Measurements from ENCODE around the gene DHX34.
"Not testable (repeated sequence)": the region's sequence is repeated elsewhere in the genome, so short reads cannot be mapped to it uniquely, and the experiment has no call there.

DHX34 gene, protein sequence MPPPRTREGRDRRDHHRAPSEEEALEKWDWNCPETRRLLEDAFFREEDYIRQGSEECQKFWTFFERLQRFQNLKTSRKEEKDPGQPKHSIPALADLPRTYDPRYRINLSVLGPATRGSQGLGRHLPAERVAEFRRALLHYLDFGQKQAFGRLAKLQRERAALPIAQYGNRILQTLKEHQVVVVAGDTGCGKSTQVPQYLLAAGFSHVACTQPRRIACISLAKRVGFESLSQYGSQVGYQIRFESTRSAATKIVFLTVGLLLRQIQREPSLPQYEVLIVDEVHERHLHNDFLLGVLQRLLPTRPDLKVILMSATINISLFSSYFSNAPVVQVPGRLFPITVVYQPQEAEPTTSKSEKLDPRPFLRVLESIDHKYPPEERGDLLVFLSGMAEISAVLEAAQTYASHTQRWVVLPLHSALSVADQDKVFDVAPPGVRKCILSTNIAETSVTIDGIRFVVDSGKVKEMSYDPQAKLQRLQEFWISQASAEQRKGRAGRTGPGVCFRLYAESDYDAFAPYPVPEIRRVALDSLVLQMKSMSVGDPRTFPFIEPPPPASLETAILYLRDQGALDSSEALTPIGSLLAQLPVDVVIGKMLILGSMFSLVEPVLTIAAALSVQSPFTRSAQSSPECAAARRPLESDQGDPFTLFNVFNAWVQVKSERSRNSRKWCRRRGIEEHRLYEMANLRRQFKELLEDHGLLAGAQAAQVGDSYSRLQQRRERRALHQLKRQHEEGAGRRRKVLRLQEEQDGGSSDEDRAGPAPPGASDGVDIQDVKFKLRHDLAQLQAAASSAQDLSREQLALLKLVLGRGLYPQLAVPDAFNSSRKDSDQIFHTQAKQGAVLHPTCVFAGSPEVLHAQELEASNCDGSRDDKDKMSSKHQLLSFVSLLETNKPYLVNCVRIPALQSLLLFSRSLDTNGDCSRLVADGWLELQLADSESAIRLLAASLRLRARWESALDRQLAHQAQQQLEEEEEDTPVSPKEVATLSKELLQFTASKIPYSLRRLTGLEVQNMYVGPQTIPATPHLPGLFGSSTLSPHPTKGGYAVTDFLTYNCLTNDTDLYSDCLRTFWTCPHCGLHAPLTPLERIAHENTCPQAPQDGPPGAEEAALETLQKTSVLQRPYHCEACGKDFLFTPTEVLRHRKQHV

DNA sequence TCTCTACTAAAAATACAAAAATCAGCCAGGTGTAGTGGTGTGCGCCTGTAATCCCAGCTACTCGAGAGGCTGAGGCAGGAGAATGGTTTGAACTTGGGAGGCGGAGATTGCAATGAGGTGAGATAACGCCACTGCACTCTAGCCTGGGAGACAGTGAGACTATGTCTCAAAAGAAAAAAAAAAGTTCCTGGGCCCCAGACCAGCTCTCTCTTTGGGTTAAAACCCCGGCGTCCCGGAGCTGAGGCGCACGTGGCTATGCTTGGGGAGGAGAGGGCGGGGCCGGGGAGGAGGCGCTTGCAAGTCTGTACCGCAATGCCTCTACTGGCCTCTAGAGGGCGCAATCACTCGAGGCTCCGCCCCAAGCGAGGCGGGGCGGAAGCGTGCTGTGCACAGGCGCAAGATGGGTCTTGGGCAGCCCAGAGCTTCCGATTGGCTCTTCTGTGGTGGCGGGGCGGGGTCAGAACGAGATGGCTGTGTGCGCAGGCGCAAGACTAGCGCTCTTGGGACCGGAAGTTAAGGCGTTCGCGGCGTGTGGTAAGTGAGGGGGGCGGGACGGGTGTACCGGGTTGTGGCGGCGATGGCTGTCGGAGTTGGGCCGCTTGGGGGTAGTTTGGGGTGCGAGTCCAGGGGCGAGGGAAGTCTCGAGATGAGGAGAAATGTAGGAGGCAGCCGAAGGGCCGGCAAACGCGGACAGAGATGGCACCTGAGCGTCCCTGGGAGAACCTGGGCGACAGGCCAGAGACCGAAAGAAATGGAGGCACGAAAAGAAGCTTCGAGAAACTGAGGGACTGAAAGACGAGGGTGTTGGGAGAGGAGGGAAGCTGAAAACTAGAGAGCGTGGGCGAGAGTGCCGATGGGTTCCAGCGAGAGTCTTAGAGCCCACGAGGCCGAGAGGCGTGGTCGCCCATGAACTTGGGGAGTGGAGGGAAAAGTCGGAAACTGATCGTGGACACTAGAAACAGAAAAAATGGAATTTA, at the start of gene DHX34:
Gene DHX34 (plus strand): TSS at position 497 of the 977 bp plus-strand sequence. CDS start 3,716 bp downstream, outside the sequence.
- peak; percentile 99 for DNase-seq

DNA sequence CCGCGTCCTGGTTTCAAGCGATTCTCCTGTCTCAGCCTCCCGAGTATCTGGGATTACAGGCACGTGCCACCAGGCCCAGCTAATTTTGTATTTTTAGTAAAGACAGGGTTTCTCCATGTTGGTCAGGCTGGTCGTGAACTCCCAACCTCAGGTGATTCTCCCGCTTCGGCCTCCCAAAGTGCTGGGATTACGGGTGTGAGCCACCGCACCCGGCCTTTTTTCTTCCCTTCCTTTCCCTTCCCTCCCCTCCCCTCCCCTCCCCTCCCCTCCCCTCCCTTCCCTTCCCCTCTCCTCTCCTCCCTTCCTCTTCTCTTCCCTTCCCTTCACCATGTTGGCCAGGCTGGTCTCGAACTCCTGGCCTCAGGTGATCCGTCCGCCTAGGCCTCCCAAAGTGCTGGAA, 48.2 kb upstream of the DHX34 start:
- DNase-seq, result not testable (repeated sequence)

DNA sequence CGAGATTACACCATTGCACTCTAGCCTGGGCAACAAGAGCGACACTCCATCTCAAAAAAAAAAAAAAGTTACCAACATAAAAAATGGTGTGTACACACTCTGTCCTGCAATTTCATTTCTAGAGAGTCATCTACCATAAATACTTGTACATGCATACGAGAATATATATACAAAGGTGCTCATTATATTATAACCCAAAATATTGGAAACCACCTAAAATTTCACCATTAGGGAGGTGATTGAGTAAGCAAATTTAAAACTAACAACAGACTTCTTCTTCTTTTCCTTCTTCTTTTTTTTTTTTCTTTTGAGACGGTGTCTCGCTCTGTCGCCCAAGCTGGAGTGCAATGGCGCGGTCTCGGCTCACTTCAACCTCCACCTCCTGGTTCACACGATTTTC, 46.9 kb upstream of the DHX34 start:
- no peak for DNase-seq

DNA sequence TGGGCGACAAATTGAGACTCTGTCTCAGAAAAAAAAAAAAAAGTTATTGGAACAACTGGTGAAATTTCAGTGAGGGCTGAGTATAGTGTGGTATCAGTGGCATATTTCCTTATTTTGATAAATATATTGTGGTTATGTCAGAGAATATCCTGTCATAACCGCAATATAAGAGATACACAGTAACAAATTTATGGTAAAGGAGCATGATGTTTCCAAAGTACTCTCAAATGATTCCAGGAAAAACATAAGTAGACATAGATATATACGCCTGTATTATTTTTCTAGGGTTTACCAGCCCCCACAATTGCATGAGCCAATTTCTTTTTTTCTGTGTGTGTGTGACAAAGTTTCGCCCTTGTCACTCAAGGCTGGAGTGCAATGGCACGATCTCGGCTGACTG, 45.1 kb upstream of the DHX34 start:
- no peak for DNase-seq

DNA sequence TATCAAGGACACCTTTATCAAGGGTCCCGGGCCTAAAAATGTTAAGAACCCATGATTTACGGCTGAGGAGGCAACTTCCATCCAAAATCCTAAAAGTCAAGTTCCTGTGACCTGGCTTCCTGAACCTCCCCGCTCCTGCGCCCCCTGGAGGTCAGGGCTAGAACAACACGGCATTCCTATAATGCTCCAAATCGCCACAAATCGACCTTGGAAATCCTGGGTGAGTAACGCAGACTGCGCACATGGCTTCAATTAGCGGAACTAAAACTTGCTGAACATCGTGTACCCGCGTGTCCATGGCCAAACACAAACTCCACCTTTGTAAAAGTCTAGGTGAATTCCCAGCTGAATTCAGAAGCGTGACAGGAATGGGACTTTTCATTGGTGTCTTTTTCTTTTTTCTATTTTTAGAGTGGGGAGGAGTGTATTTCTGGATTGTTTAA, 43.8 kb upstream of the DHX34 start:
- peak; percentile 39 for DNase-seq

DNA sequence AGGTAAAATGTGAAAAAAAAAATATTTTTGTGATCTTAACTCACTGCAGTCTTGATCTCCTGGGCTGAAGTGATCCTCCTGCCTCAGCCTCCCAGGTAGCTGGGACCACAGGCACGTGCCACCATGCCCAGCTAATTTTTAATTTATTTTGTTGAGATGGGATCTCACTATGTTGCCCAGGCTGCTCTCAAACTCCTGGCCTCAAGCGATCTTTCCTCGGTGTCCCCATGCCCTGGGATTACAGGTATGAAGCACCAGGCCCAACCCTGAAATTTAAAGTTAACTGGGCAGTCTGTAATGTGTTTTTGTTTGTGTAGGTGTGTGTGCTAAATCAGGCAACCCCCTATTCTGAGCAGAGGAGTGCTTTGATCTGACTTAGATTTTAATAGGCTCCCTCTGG, 42.8 kb upstream of the DHX34 start:
- DNase-seq, result no peak

DNA sequence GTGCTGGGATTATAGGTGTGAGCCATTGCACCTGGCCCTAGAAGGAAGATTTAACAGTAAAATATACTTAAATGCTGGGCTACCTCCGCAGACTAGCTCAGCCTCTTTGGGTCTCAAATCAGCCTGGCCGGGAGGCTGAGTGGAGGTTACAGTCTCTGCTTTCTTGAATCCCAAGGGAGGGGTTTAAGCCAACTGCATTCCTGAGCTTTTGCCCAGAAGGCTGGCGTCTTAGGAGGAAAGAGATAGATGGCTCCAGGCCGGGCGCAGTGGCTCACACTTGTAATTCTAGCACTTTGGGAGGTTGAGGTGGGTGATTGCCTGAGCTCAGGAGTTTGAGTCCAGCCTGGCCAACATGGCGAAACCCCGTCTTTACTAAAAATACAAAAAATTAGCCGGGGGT, 40.1 kb upstream of the DHX34 start:
- DNase-seq, result no peak

DNA sequence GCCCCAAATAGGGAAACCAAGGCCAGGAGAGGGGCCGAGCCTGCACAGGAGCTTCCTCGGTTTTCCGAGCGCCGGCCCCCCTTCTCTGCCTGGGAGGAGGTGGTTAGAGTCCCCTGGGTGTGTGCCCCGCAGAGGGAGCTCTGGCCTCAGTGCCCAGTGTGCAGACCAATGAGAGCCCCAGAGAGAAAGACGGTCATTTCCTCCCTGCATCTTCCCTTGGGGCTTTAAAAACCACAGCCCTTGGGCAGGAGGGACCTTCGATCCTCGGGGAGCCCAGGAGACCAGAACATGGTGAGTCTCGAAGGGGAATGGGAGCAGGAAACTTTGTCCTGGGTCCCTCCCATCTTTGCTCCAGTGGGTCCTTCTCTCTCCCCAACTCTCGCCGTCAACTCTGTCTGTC, 39.5 kb upstream of the DHX34 start, which contains the start of gene C5AR1:
Gene C5AR1 (plus strand): TSS at position 254 of the 400 bp plus-strand sequence. CDS start 35 bp downstream, at position 289.
- DNase-seq, result no peak

DNA sequence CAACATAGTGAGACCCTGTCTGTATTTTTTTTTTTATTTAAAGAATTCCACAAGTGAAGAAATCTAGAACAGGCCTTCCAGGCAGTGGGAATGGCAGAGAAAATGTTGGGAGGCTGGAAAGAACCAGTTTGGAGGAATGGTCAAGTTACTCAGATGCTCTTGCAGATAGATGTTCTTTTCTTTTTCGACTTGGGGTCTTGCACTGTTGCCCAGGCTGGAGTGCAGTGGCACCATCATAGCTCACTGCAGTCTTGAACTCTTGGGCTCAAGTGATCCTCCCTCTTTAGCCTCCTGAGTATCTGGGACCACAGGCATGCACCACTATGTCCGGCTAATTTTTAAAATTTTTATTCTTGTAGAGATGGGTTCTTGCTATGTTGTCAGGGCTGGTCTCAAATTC, 38.8 kb upstream of the DHX34 start:
- DNase-seq, result no peak

DNA sequence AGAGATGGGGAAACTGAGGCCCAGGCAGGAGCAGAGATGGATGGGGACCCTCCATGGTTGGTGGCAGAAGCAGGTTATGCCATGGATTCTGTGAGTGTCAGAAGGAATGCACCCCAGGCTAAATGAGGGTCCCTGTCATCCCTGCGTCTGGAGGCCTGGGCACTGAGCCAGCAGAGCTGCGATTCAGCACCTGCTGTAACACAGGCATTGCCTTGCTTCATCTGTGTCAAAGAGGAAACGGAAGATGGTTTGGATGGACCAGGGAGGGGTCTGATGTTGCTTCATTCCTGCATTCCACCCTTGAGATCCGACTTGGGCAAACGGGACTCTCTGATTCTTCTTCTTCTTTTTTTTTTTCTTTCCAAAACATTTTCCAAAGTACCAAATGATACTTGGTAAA, 38.3 kb upstream of the DHX34 start:
- DNase-seq, result no peak

DNA sequence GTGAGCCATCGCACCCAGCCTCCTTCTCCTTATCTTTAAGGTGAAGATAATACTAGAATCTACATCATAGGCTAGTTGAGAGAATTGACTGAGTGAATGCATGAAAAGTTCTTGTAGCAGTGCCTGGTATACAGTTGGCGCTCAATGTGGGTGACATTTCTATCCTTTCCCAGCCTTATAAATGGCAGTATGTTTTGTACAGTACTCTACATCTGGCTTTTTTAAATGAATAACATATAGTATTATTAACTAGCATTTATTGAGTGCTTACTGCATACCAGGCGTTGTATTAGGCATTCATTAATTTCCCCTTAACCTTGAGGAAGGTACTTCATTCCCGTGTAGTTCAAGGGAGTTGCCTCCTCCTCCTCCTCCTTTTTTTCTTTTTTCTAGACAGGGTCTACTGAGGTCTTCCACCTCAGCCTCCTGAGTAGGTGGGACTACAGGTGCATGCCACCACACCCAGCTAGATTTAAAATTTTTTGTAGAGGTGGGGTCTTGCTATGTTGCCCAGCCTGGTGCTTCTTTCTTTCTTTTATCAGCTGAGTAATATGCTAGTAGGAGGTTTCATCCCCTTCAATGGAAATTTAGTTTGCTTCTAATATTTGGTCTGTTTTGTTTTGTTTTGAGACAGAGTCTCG, 36.6 kb upstream of the DHX34 start:
- DNase-seq, result no peak

DNA sequence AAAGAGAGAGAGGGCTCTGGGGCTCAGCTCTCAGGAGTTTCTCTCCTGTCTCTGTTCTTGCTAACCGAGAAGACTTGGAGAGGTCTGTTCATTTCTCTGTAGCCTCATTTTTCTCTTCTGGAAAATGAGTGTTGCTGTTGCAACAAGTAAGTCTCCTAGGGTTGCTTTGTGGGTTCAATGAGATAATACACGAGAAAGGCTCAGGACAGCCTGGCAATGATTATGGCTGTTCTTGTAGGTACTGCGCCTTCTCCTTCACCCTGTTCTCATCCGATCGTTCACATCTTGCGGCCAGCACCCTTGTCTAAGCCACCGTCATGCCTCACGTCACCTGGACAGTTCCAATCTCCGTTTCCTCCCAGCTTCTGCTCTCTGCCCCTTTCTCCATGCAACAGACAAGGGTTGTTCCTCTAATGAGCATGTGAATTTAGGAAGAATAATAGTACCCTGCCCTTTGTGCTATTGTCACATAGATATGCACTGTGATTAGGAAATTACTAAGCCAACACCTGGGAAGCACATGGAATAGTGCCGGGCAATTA, 35.3 kb upstream of the DHX34 start:
- no peak for DNase-seq

DNA sequence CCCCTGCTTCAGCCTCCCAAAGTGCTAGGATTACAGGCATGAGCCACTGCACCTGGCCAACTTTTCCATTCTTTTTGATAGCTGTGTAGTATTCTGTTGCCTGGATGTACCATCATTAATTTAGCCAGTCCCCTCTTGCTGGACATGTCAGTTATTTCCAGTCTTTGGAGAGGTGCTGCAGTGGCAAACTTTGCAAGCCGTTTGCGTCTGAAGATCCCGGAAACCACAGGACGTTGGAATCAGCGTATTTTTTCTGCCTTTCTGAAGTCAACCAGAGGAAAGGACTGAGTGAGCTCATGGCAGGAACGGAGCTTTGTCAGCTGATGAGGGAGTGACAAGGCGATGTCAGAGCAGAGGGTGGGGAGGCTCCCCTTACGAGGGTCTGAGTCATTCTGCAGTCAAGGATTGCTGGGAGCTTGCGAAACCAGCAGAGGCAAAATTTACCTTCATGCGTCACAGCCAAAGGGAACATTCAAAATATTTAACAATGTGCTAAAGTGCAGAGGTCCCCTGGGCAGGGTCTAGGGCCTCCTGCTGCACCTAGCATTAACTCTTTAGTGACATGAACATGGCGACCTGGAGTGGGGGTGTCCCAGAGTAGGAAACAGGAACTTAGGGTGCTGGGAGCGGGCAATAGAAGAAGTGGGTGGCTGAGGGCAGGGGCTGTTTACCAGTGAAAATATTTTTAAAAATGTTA, 33.8 kb upstream of the DHX34 start:
- DNase-seq, result peak; percentile 61

DNA sequence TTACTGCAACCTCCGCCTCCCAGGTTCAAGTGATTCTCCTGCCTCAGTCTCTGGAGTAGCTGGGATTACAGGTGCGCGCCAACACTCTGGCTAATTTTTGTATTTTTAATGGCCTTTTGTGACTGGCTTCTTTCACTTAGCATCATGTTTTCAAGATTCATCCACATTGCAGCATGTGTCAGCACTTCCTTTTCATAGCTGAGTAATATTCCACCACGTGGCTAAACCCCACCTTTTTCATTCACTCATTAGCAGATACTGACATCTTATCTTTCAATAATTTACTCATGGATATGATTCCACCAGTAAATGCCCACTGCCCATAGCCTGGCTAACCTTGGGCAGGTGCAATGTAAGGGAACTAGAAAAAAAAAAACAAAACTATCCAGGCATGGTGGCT, 32.6 kb upstream of the DHX34 start:
- DNase-seq, result no peak

DNA sequence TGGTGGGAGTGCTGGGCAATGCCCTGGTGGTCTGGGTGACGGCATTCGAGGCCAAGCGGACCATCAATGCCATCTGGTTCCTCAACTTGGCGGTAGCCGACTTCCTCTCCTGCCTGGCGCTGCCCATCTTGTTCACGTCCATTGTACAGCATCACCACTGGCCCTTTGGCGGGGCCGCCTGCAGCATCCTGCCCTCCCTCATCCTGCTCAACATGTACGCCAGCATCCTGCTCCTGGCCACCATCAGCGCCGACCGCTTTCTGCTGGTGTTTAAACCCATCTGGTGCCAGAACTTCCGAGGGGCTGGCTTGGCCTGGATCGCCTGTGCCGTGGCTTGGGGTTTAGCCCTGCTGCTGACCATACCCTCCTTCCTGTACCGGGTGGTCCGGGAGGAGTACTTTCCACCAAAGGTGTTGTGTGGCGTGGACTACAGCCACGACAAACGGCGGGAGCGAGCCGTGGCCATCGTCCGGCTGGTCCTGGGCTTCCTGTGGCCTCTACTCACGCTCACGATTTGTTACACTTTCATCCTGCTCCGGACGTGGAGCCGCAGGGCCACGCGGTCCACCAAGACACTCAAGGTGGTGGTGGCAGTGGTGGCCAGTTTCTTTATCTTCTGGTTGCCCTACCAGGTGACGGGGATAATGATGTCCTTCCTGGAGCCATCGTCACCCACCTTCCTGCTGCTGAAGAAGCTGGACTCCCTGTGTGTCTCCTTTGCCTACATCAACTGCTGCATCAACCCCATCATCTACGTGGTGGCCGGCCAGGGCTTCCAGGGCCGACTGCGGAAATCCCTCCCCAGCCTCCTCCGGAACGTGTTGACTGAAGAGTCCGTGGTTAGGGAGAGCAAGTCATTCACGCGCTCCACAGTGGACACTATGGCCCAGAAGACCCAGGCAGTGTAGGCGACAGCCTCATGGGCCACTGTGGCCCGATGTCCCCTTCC, 28.9 kb upstream of the DHX34 start:
- DNase-seq, result no peak

DNA sequence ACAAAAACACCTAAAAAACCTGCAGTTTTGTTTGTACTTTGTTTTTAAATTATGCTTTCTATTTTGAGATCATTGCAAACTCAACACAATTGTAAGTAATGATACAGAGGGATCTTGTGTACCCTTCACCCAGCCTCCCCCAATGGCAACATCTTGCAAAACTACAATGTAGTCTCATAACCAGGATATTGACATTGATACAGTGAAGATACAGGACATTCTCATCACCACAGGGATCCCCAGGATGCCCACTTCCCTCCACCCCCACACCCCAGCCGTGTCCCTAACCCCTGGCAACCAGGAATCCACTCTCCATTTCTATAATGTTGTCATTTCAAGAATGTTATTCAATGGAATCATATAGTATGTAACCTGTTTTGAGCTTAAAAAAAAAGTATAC, 27.5 kb upstream of the DHX34 start:
- no peak for DNase-seq

DNA sequence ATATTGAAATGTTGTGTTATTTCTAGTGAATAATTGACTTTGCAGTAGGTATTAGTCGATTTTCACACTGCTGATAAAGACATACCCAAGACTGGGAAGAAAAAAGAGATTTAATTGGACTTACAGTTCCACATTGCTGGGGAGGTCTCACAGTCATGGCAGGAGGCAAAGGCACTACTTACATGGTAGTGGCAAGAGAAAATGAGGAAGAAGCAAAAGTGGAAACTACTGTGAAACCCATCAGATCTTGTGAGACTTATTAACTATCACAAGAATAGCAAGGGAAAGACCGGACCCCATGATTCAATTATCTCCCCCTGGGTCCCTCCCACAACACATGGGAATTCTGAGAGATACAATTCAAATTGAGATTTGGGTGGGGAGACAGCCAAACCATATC, 27.1 kb upstream of the DHX34 start:
- DNase-seq, result no peak

DNA sequence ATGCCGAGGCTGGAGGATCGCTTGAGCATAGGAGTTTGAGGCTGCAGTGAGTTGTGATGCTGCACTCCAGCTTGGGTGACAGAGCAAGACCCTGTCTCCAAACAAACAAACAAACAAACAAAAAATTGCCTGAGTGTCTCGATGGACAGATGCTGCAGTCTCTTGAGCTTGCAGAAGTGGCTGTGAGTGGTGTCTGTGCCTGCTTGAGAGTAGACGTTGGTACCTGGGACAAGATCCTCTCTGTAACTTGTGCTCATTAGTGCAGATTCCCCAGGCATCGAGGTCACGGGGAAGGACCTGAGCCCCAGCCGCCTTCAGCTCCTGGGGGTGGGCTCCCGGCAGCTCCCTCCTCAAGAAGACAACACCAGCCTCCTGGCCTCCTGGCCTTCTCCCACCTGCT, 25.7 kb upstream of the DHX34 start:
- no peak for DNase-seq

DNA sequence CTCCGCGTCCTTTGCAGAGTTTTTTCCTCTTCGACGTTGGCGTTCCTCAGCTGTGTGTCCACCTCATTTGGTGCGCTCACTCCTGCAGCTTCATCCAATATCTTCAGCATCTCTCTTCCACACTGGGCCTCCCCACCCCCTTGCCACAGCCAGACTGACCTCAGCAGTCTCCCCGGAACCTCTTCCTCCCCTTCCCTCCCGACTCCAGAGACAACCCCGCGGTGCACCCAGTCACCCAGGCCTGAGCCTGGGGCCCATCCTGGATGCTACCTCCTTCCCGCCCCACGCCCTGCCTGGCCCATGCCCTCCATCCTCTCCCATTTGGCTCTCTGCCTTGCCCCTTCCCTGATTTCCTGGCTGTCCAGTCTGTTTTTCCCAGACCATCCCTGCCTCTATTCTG, 25.2 kb upstream of the DHX34 start:
- DNase-seq, result no peak
